ENCODE data around the gene PRKCA.

The PRKCA gene

GRCh38 chr17:66627985-66628384 lies 325.6 kb downstream of the PRKCA start:
- no peaks in the 10 kb centered on the region for H3K9me3 ChIP-seq
- no peak overlapping the region for H3K4me3 ChIP-seq (ENCODE audit: low read depth, low read length)
- no peak for TF ChIP-seq CTCF (IDR thresholded peaks at IDR 0.05; ENCODE audit: low read depth, low read length)
- no peaks in the 10 kb centered on the region for H3K36me3 ChIP-seq
- DNase-seq, result no peak
- H3K4me1 ChIP-seq, result peaks cover 10% of the 10 kb centered on the region
- H3K27me3 ChIP-seq, result no peaks in the 10 kb centered on the region

- Histone ChIP-seq H3K27me3 (no peaks in the 10 kb centered on the region), H3K9me3 (no peaks in the 10 kb centered on the region), H3K36me3 (no peaks in the 10 kb centered on the region), H3K4me1 (peaks cover 10% of the 10 kb centered on the region), H3K4me3 (ENCODE audit: low read depth, low read length) (no peak overlapping the region)
- DNase-seq, result no peak
- TF ChIP-seq CTCF (IDR thresholded peaks at IDR 0.05; ENCODE audit: low read depth, low read length), result no peak
Measured at GRCh38 chr17:66629762-66630161, 327.3 kb downstream of the PRKCA start.

- Histone ChIP-seq H3K27me3 (no peaks in the 10 kb centered on the region), H3K4me3 (ENCODE audit: low read depth, low read length) (no peak overlapping the region), H3K4me1 (peaks cover 4% of the 10 kb centered on the region), H3K9me3 (no peaks in the 10 kb centered on the region), H3K36me3 (no peaks in the 10 kb centered on the region)
- TF ChIP-seq CTCF (IDR thresholded peaks at IDR 0.05; ENCODE audit: low read depth, low read length), result no peak
- no peak for DNase-seq
Measured at GRCh38 chr17:66630379-66630778, 328.0 kb downstream of the PRKCA start.

- Histone ChIP-seq H3K4me3 (ENCODE audit: low read depth, low read length) (no peak overlapping the region), H3K27me3 (no peaks in the 10 kb centered on the region), H3K9me3 (no peaks in the 10 kb centered on the region), H3K36me3 (no peaks in the 10 kb centered on the region), H3K4me1 (no peaks in the 10 kb centered on the region)
- DNase-seq, result no peak
- TF ChIP-seq CTCF (IDR thresholded peaks at IDR 0.05; ENCODE audit: low read depth, low read length), result no peak
Measured at GRCh38 chr17:66630828-66631472, 328.5 kb downstream of the PRKCA start.

- DNase-seq, result no peak
- Histone ChIP-seq H3K4me3 (ENCODE audit: low read depth, low read length) (no peak overlapping the region), H3K9me3 (no peaks in the 10 kb centered on the region), H3K36me3 (no peaks in the 10 kb centered on the region), H3K4me1 (no peaks in the 10 kb centered on the region), H3K27me3 (no peaks in the 10 kb centered on the region)
- no peak for TF ChIP-seq CTCF (IDR thresholded peaks at IDR 0.05; ENCODE audit: low read depth, low read length)
Measured at GRCh38 chr17:66632731-66633130, 330.3 kb downstream of the PRKCA start.

GRCh38 chr17:66633317-66633965 lies 331.0 kb downstream of the PRKCA start:
- H3K36me3 ChIP-seq, result no peaks in the 10 kb centered on the region
- no peaks in the 10 kb centered on the region for H3K9me3 ChIP-seq
- DNase-seq, result no peak
- no peaks in the 10 kb centered on the region for H3K27me3 ChIP-seq
- H3K4me1 ChIP-seq, result no peaks in the 10 kb centered on the region
- TF ChIP-seq CTCF (IDR thresholded peaks at IDR 0.05; ENCODE audit: low read depth, low read length), result no peak
- no peak overlapping the region for H3K4me3 ChIP-seq (ENCODE audit: low read depth, low read length)
